Suppressor macrophage treated with lipopolysaccharide for 4 hours (primary cell): ENCODE results near the gene SETD7.
"Not testable (repeated sequence)": the region's sequence is repeated elsewhere in the genome, so short reads cannot be mapped to it uniquely, and the experiment has no call there.

Experiments used
- DNase-seq: peaks from one replicate; pipeline ENCODE4 v3.0.0-alpha.2; 2020

The SETD7 gene

GRCh38 chr4:139460565-139460964, 95.5 kb downstream of the SETD7 start:
- DNase-seq = no peak

GRCh38 chr4:139458999-139459398, 97.0 kb downstream of the SETD7 start:
- no peak for DNase-seq

GRCh38 chr4:139458543-139458942, 97.5 kb downstream of the SETD7 start:
- no peak for DNase-seq

GRCh38 chr4:139457318-139457717, 98.7 kb downstream of the SETD7 start:
- no peak for DNase-seq

GRCh38 chr4:139455126-139455538, 100.9 kb downstream of the SETD7 start:
- DNase-seq = no peak

- peak; percentile 19 for DNase-seq
These were observed 101.6 kb downstream of the SETD7 start, which contains the start of gene RAB33B for GRCh38 chr4:139454111-139455045. RAB33B (plus strand) TSS chr4:139454121; CDS start chr4:139454196, 75 bp downstream.

GRCh38 chr4:139453371-139454110, 102.5 kb downstream of the SETD7 start:
- DNase-seq = peak; percentile 98

- no peak for DNase-seq
These were observed 103.0 kb downstream of the SETD7 start for GRCh38 chr4:139453041-139453370.

GRCh38 chr4:139451997-139452396, 104.0 kb downstream of the SETD7 start:
- no peak for DNase-seq

- no peak for DNase-seq
These were observed 105.4 kb downstream of the SETD7 start for GRCh38 chr4:139450586-139450985.

GRCh38 chr4:139447078-139447477, 108.9 kb downstream of the SETD7 start:
- not testable (repeated sequence) for DNase-seq
